Measurements from ENCODE around the gene GOLGA1. TPM values are rescaled to one million over a fixed set of nuclear protein-coding genes. Genes with fewer than 3 reads are reported as not detected.

The GOLGA1 gene
- total RNA-seq, 1 donor from 2014 or later: 19.4 TPM

GRCh38 chr9:124831642-124832364 is 109.1 kb downstream of the GOLGA1 start:
- H3K4me3 Mint-ChIP-seq (ENCODE audit: low read depth): no peak overlapping the region
- H3K27ac Mint-ChIP-seq: no peak overlapping the region
- H3K36me3 Mint-ChIP-seq (ENCODE audit: insufficient read depth): no peaks in the 10 kb centered on the region
- TF ChIP-seq, protein P1, sequence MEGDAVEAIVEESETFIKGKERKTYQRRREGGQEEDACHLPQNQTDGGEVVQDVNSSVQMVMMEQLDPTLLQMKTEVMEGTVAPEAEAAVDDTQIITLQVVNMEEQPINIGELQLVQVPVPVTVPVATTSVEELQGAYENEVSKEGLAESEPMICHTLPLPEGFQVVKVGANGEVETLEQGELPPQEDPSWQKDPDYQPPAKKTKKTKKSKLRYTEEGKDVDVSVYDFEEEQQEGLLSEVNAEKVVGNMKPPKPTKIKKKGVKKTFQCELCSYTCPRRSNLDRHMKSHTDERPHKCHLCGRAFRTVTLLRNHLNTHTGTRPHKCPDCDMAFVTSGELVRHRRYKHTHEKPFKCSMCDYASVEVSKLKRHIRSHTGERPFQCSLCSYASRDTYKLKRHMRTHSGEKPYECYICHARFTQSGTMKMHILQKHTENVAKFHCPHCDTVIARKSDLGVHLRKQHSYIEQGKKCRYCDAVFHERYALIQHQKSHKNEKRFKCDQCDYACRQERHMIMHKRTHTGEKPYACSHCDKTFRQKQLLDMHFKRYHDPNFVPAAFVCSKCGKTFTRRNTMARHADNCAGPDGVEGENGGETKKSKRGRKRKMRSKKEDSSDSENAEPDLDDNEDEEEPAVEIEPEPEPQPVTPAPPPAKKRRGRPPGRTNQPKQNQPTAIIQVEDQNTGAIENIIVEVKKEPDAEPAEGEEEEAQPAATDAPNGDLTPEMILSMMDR (IDR thresholded peaks at IDR 0.05; ENCODE audit: unreplicated experiment): no peak
- no peaks in the 10 kb centered on the region for H3K9me3 Mint-ChIP-seq (ENCODE audit: low read depth)
- DNase-seq (ENCODE audit: low spot score, unreplicated experiment): no peak
- H3K4me1 Mint-ChIP-seq (ENCODE audit: low read depth): no peaks in the 10 kb centered on the region
- H3K27me3 Mint-ChIP-seq: no peaks in the 10 kb centered on the region

DNA sequence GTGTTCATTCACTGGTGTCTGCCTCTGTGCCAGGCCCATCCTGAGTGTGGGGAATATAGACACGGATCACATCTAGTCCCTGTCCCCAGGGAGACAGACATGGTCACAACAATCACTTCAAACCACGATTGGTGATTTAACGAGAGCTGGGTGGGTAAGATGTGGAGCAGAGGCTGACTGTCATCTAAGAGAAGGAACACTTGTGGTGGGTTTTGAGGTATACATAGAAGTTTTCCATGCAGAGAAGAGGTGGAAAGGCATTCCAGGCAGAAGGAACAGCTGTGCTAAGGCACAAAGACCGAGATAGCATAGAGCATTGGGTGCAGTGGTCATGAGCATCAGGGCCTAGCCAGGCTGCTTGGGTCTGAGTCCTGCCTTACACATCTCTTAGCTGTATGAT is 110.3 kb downstream of the GOLGA1 start:
- H3K9me3 Mint-ChIP-seq (ENCODE audit: low read depth): peaks cover 4% of the 10 kb centered on the region
- no peak overlapping the region for H3K4me3 Mint-ChIP-seq (ENCODE audit: low read depth)
- H3K27ac Mint-ChIP-seq: no peak overlapping the region
- TF ChIP-seq, protein P1 (IDR thresholded peaks at IDR 0.05; ENCODE audit: unreplicated experiment): no peak
- no peak for DNase-seq (ENCODE audit: low spot score, unreplicated experiment)
- H3K4me1 Mint-ChIP-seq (ENCODE audit: low read depth): no peaks in the 10 kb centered on the region
- no peaks in the 10 kb centered on the region for H3K27me3 Mint-ChIP-seq
- H3K36me3 Mint-ChIP-seq (ENCODE audit: insufficient read depth): no peaks in the 10 kb centered on the region

DNA sequence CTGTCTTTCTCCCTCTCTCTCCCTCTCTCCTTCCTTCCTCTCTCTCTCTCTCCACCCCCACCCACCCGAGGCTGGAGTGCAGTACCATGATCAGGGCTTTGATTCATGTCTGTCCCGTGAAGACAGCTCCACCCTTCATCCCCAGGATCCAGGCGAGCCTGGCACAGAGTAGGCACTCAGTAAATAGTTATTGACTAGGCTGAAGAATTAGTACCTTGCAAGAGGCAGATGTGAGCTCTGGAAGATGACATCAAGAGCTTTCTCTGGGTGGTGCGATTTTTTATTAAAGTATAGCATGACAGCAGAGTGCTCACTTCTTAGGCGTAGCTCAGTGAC is 111.6 kb downstream of the GOLGA1 start:
- no peaks in the 10 kb centered on the region for H3K27me3 Mint-ChIP-seq
- peak overlapping the region; percentile 20 for H3K27ac Mint-ChIP-seq
- H3K4me1 Mint-ChIP-seq (ENCODE audit: low read depth): no peaks in the 10 kb centered on the region
- no peaks in the 10 kb centered on the region for H3K36me3 Mint-ChIP-seq (ENCODE audit: insufficient read depth)
- H3K9me3 Mint-ChIP-seq (ENCODE audit: low read depth): peaks cover 4% of the 10 kb centered on the region
- TF ChIP-seq, protein P1 (IDR thresholded peaks at IDR 0.05; ENCODE audit: unreplicated experiment): no peak
- no peak overlapping the region for H3K4me3 Mint-ChIP-seq (ENCODE audit: low read depth)
- DNase-seq (ENCODE audit: low spot score, unreplicated experiment): no peak

DNA sequence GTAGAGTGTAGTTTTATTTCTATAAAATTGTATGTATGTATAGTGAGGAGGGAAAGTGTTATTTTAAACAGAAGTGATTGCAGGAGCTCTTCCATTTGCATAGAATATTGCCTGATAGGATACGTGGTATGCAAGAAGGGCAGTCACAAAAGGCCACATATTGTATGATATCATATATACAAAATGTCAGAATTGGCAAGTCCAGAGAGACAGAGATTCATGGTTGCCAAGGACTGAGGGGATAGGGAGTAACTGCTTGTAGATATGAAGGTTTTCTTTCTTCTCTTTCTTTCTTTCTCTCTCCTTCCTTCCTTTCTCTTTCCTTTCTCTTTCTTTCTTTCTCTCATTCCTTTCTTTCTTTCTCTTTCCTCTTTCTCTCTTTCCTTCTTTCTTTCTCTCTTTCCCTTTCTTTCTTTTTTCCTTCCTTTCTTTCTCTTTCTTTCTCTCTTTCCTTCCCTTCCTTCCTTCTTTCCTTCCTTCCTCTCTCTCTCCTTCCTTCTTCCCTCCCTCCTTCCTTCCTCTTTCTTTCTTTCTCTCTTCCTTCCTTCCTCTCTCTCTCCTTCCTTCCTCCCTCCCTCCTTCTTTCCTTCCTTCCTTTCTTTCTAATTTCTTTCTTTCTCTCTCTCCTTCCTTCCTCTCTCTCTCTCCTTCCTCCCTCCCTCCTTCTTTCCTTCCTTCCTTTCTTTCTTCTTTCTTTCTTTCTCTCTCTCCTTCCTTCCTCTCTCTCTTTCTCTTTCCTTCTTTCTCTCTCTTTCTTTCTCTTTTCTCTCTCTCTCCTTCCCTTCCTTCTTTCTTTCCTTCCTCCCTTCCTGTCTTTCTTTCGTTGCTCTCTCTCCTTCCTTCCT is 112.2 kb downstream of the GOLGA1 start:
- H3K36me3 Mint-ChIP-seq (ENCODE audit: insufficient read depth): no peaks in the 10 kb centered on the region
- H3K4me3 Mint-ChIP-seq (ENCODE audit: low read depth): no peak overlapping the region
- H3K27me3 Mint-ChIP-seq: no peaks in the 10 kb centered on the region
- TF ChIP-seq, protein P1 (IDR thresholded peaks at IDR 0.05; ENCODE audit: unreplicated experiment): no peak
- no peak overlapping the region for H3K27ac Mint-ChIP-seq
- no peaks in the 10 kb centered on the region for H3K4me1 Mint-ChIP-seq (ENCODE audit: low read depth)
- H3K9me3 Mint-ChIP-seq (ENCODE audit: low read depth): peaks cover 4% of the 10 kb centered on the region
- no peak for DNase-seq (ENCODE audit: low spot score, unreplicated experiment)

Other genes starting within 250 kb of the GOLGA1 start
- gene NR6A1, start 169.8 kb downstream of the GOLGA1 start, total RNA-seq: 71.6 and 86.4 TPM in 2 replicates
- gene OLFML2A, start 163.9 kb downstream of the GOLGA1 start, total RNA-seq: 2.2 and 2.5 TPM in 2 replicates
- not detected in 2 replicates for gene WDR38, start 87.6 kb downstream of the GOLGA1 start, total RNA-seq
- gene RPL35, start 79.1 kb downstream of the GOLGA1 start, total RNA-seq: 1,027 and 1,077 TPM in 2 replicates
- gene ARPC5L, start 79.0 kb downstream of the GOLGA1 start, total RNA-seq: 36.6 and 36.9 TPM in 2 replicates
- 21.2 and 23.5 TPM in 2 replicates for gene SCAI, start 202.4 kb upstream of the GOLGA1 start, total RNA-seq
- 29.4 and 32.5 TPM in 2 replicates for gene PPP6C, start 248.7 kb upstream of the GOLGA1 start, total RNA-seq